ENCODE results near the gene LRRC26.

GRCh38 chr9:137171149-137171900 lies 1.5 kb upstream of the LRRC26 start:
- TF ChIP-seq CTCF (IDR thresholded peaks at IDR 0.05; ENCODE audit: extremely low read depth in 1 of 2, insufficient read depth in 1 of 2, low read depth in 1 of 2, low read length in 2 of 2), result no peak
- no peak for TF ChIP-seq POLR2AphosphoS5 (IDR thresholded peaks at IDR 0.05; ENCODE audit: insufficient read depth, low read depth, low read length)
- no peak for TF ChIP-seq EZH2 (IDR thresholded peaks at IDR 0.05; ENCODE audit: borderline replicate concordance, low read depth, low read length, severe bottlenecking)
- TF ChIP-seq GATA2 (IDR thresholded peaks at IDR 0.05; ENCODE audit: insufficient read depth, insufficient read length, low read depth, low read length), result no peak
- TF ChIP-seq MAX (IDR thresholded peaks at IDR 0.05; ENCODE audit: insufficient read depth, insufficient read length), result no peak
- TF ChIP-seq FOS (IDR thresholded peaks at IDR 0.05; ENCODE audit: borderline replicate concordance, insufficient read depth, low read length), result no peak
- no peak for TF ChIP-seq POLR2A (IDR thresholded peaks at IDR 0.05; ENCODE audit: low read depth, low read length)

All from endothelial cell of umbilical vein (primary cell).